ENCODE measurements around the gene ARHGEF7.

The ARHGEF7 gene

GRCh38 chr13:111230385-111230930 lies 115.3 kb downstream of the ARHGEF7 start:
- no peak for DNase-seq (ENCODE audit: low read depth)
- no peak for TF ChIP-seq CTCF (conservative IDR thresholded peaks at IDR 0.05; ENCODE audit: control insufficient read depth, insufficient read depth, low read depth, low read length)
- no peak overlapping the region for H3K4me3 ChIP-seq (ENCODE audit: control insufficient read depth, low read depth, low read length)

- no peak overlapping the region for H3K4me3 ChIP-seq (ENCODE audit: control insufficient read depth, low read depth, low read length)
- no peak for DNase-seq (ENCODE audit: low read depth)
- TF ChIP-seq CTCF (conservative IDR thresholded peaks at IDR 0.05; ENCODE audit: control insufficient read depth, insufficient read depth, low read depth, low read length): no peak
Observed at GRCh38 chr13:111232191-111232590, 117.1 kb downstream of the ARHGEF7 start.

- no peak for DNase-seq (ENCODE audit: low read depth)
- no peak overlapping the region for H3K4me3 ChIP-seq (ENCODE audit: control insufficient read depth, low read depth, low read length)
- no peak for TF ChIP-seq CTCF (conservative IDR thresholded peaks at IDR 0.05; ENCODE audit: control insufficient read depth, insufficient read depth, low read depth, low read length)
Observed at GRCh38 chr13:111233080-111233479, 118.0 kb downstream of the ARHGEF7 start.

GRCh38 chr13:111239764-111240670 lies 124.9 kb downstream of the ARHGEF7 start:
- TF ChIP-seq CTCF (conservative IDR thresholded peaks at IDR 0.05; ENCODE audit: control insufficient read depth, insufficient read depth, low read depth, low read length): no peak
- H3K4me3 ChIP-seq (ENCODE audit: control insufficient read depth, low read depth, low read length): no peak overlapping the region
- DNase-seq (ENCODE audit: low read depth): peak; percentile 19

- TF ChIP-seq CTCF (conservative IDR thresholded peaks at IDR 0.05; ENCODE audit: control insufficient read depth, insufficient read depth, low read depth, low read length): no peak
- no peak overlapping the region for H3K4me3 ChIP-seq (ENCODE audit: control insufficient read depth, low read depth, low read length)
- DNase-seq (ENCODE audit: low read depth): no peak
Observed at GRCh38 chr13:111241006-111241755, 126.1 kb downstream of the ARHGEF7 start.

- no peak for TF ChIP-seq CTCF (conservative IDR thresholded peaks at IDR 0.05; ENCODE audit: control insufficient read depth, insufficient read depth, low read depth, low read length)
- DNase-seq (ENCODE audit: low read depth): no peak
- H3K4me3 ChIP-seq (ENCODE audit: control insufficient read depth, low read depth, low read length): no peak overlapping the region
Observed at GRCh38 chr13:111241862-111242261, 126.8 kb downstream of the ARHGEF7 start.
